AG04449 (cell line): ENCODE data around the gene PLEKHA8.

Source experiments
- CTCF ChIA-PET: fragments of 350-600 bp; formaldehyde crosslinking; extraction: SDS; loops from one replicate; lab custom pipeline; 2021; ENCODE audit warnings: antibody characterized with exemption; lab: Yijun Ruan, JAX
- POLR2A ChIA-PET: fragments of 400-600, 350-600 bp; formaldehyde crosslinking; extraction: SDS; loops from one replicate; lab custom pipeline; 2020; ENCODE audit warnings: antibody characterized with exemption, inconsistent platforms; lab: Yijun Ruan, JAX
- DNase-seq: peaks from one replicate; pipeline ENCODE4 v3.0.0-alpha.2; 2010; ENCODE audit warnings: low read depth, low spot score
- H3K4me3 ChIP-seq: 2 replicates; pipeline ENCODE4 v1.5.1; 2011; ENCODE audit warnings: low read depth, mild to moderate bottlenecking, control low read depth, low read length
- CTCF ChIP-seq: IDR thresholded peaks from one replicate; pipeline ENCODE4 v1.5.1; 2011; ENCODE audit warnings: mild to moderate bottlenecking, moderate library complexity, low read length, control low read depth, inconsistent platforms; ENCODE audit not compliant: insufficient read depth; ENCODE audit errors: missing control alignments

PLEKHA8 gene

DNA sequence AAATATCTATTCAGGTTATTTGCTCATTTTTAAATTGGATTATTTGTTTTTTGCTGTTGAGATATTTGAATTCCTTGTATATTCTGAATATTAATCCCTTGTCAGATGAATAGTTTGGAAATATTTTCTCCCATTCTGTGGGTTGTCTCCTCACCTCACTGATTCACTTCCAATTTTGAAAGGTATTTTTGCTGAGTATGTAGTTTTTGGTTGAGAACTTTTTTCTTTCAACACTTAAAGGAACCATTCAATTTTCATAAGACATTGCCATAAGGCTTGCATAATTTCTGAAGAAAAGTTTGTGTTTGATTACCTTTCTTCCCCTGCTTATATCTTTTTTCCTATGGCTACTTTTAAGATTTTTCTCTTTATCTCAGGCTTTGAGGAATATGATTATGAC lies 29.7 kb upstream of the PLEKHA8 start:
- H3K4me3 ChIP-seq, result no peak overlapping the region
- TF ChIP-seq CTCF, result no peak
- POLR2A ChIA-PET, result no interaction called here
- CTCF ChIA-PET, result no interaction called here
- DNase-seq, result no peak

- H3K4me3 ChIP-seq, result no peak overlapping the region
- POLR2A ChIA-PET, result no interaction called here
- TF ChIP-seq CTCF, result no peak
- CTCF ChIA-PET, result no interaction called here
- no peak for DNase-seq
These were observed 26.2 kb upstream of the PLEKHA8 start for GRCh38 chr7:30001998-30002397.

- H3K4me3 ChIP-seq, result no peak overlapping the region
- TF ChIP-seq CTCF, result no peak
- CTCF ChIA-PET, result interaction anchor here (1.8 kb wide), 1 partner anchor 59 kb away, joined by 4 read pairs; no protein-coding TSS in a partner anchor
- POLR2A ChIA-PET, result no interaction called here
- no peak for DNase-seq
These were observed 25.1 kb upstream of the PLEKHA8 start for GRCh38 chr7:30003098-30003497.

DNA sequence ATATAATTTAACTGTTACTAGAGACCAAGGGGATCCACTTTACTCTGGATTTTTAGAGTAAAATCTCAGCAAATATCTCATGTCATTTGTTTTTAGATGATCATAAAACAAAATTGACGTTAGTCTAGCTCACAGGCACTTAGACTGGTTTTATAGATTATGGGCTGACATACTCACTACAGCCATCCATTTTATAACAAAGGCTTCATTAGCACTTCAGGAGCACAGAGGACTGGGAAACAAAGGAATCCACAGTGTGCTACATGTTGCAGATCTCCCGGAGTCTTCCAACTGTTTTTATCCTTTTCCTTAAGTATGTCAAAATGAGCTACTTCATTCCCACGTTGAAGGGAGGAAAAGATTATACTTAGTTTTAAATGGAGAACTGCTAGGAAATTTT lies 22.7 kb upstream of the PLEKHA8 start:
- ChIA-PET CTCF (no interaction called here), POLR2A (no interaction called here)
- TF ChIP-seq CTCF, result no peak
- DNase-seq, result no peak
- no peak overlapping the region for H3K4me3 ChIP-seq

GRCh38 chr7:30010021-30010420 lies 18.2 kb upstream of the PLEKHA8 start:
- H3K4me3 ChIP-seq, result no peak overlapping the region
- ChIA-PET POLR2A (no interaction called here), CTCF (interaction anchor here (0.9 kb wide), 1 partner anchor 60 kb away, joined by 3 read pairs; no protein-coding TSS in a partner anchor)
- no peak for TF ChIP-seq CTCF
- DNase-seq, result no peak

DNA sequence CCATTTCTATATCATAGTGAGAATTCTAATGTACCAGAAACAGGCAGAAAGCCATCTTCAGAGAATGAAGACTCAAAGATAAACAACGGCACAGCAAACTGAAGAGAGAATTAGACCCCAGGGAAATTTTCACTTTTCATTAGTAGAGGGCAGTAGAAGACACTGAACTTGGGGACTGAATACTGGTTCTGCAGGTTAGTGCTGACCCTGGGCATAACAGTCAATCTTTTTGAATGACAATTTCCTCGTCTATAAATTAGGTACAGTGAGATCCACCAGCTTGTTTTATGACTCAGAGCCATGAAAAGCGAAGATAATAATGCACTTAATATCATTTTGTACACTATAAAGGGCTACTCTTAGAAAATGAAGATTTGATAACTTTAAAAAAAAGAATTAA lies 15.5 kb upstream of the PLEKHA8 start:
- POLR2A ChIA-PET, result no interaction called here
- DNase-seq, result no peak
- H3K4me3 ChIP-seq, result no peak overlapping the region
- CTCF ChIA-PET, result interaction anchor here (1.5 kb wide), 1 partner anchor 15 kb away, joined by 3 read pairs; the partner anchor contains the start of gene PLEKHA8
- TF ChIP-seq CTCF, result no peak
